AG04449 (cell line): Measurements from ENCODE around the gene TIGAR.

Source experiments
- CTCF ChIA-PET: fragments of 350-600 bp; formaldehyde crosslinking; extraction: SDS; loops from one replicate; lab custom pipeline; 2021; ENCODE audit warnings: antibody characterized with exemption; lab: Yijun Ruan, JAX
- POLR2A ChIA-PET: fragments of 400-600, 350-600 bp; formaldehyde crosslinking; extraction: SDS; loops from one replicate; lab custom pipeline; 2020; ENCODE audit warnings: antibody characterized with exemption, inconsistent platforms; lab: Yijun Ruan, JAX
- DNase-seq: peaks from one replicate; pipeline ENCODE4 v3.0.0-alpha.2; 2010; ENCODE audit warnings: low read depth, low spot score
- H3K4me3 ChIP-seq: 2 replicates; pipeline ENCODE4 v1.5.1; 2011; ENCODE audit warnings: low read depth, mild to moderate bottlenecking, control low read depth, low read length
- CTCF ChIP-seq: IDR thresholded peaks from one replicate; pipeline ENCODE4 v1.5.1; 2011; ENCODE audit warnings: mild to moderate bottlenecking, moderate library complexity, low read length, control low read depth, inconsistent platforms; ENCODE audit not compliant: insufficient read depth; ENCODE audit errors: missing control alignments

The TIGAR gene

GRCh38 chr12:4274396-4275015 is 46.5 kb upstream of the TIGAR start:
- ChIA-PET POLR2A (no interaction called here), CTCF (interaction anchor here (4.6 to 11.1 kb wide), 4 partner anchors 168 to 390 kb away, joined by 64 to 241 read pairs (median 104); no protein-coding TSS in a partner anchor)
- H3K4me3 ChIP-seq: peak overlapping the region; percentile 43
- TF ChIP-seq CTCF: no peak
- no peak for DNase-seq

- TF ChIP-seq CTCF: no peak
- ChIA-PET CTCF (interaction anchor here (0.7 to 11.1 kb wide), 20 partner anchors 7 to 975 kb away, joined by 3 to 241 read pairs (median 13); no protein-coding TSS in a partner anchor), POLR2A (no interaction called here)
- no peak for DNase-seq
- H3K4me3 ChIP-seq: peak overlapping the region; percentile 43
Observed at GRCh38 chr12:4275016-4275869, 45.8 kb upstream of the TIGAR start.

- ChIA-PET POLR2A (no interaction called here), CTCF (interaction anchor here (0.7 to 11.1 kb wide), 37 partner anchors 8 to 976 kb away, joined by 3 to 241 read pairs (median 9); partner anchors contain the start of gene TIGAR)
- no peak for TF ChIP-seq CTCF
- no peak for DNase-seq
- no peak overlapping the region for H3K4me3 ChIP-seq
Observed at GRCh38 chr12:4275870-4276301, 45.1 kb upstream of the TIGAR start.

- peak; percentile 89 for TF ChIP-seq CTCF
- POLR2A ChIA-PET: no interaction called here
- DNase-seq: peak; percentile 7
- CTCF ChIA-PET: interaction anchor here (0.6 to 11.1 kb wide), 64 partner anchors 9 to 976 kb away, joined by 3 to 241 read pairs (median 5); partner anchors contain the start of gene TIGAR
- H3K4me3 ChIP-seq: no peak overlapping the region
Observed at GRCh38 chr12:4276524-4277204, 44.3 kb upstream of the TIGAR start.

GRCh38 chr12:4277205-4277543 is 43.8 kb upstream of the TIGAR start:
- ChIA-PET POLR2A (no interaction called here), CTCF (interaction anchor here (0.7 to 11.1 kb wide), 57 partner anchors 9 to 977 kb away, joined by 3 to 241 read pairs (median 5); partner anchors contain the start of gene TIGAR)

More at GRCh38 chr12:4277205-4277543, 43.8 kb upstream of the TIGAR start:
- no peak for TF ChIP-seq CTCF
- DNase-seq: no peak
- no peak overlapping the region for H3K4me3 ChIP-seq
